LNCAP (cell line): ENCODE measurements around the gene HOXC5.

Source experiments
- CTCF ChIP-seq: fragments of 450-650 bp; IDR thresholded peaks from 2 replicates; pipeline ENCODE4 v1.5.1; 2017; ENCODE audit warnings: mild to moderate bottlenecking

Gene HOXC5

DNA sequence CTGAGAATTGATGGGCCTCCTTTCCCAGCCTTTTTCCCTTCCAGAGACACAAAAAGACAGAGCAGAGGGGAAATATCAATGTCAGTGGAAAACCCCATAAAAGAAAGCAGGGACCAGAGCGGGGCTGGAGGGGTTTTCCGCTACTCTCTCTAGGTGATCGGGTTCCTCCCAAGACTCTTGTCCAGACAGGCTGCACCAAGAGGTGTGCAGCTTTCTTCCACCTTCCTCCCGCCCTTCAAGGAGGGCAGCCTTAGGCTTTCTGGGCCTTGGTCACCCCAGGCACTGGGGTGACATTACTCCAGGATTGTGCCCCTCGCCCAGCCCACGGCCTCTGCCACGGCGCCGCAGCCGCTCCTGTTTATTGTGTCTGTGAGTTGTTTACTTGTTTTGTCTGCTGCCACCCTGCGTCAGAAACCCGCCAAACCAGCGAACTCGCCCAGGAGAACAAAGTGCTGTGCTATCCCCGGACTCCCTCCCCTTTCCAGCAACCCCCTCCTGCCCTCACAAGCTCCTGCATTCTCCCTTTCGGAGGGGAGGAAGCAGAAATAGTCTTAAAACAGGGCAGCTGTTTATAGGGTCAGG lies 11.3 kb upstream of the HOXC5 start:
- TF ChIP-seq CTCF, result peak; percentile 42; the same call in 1 of the 2 replicates

DNA sequence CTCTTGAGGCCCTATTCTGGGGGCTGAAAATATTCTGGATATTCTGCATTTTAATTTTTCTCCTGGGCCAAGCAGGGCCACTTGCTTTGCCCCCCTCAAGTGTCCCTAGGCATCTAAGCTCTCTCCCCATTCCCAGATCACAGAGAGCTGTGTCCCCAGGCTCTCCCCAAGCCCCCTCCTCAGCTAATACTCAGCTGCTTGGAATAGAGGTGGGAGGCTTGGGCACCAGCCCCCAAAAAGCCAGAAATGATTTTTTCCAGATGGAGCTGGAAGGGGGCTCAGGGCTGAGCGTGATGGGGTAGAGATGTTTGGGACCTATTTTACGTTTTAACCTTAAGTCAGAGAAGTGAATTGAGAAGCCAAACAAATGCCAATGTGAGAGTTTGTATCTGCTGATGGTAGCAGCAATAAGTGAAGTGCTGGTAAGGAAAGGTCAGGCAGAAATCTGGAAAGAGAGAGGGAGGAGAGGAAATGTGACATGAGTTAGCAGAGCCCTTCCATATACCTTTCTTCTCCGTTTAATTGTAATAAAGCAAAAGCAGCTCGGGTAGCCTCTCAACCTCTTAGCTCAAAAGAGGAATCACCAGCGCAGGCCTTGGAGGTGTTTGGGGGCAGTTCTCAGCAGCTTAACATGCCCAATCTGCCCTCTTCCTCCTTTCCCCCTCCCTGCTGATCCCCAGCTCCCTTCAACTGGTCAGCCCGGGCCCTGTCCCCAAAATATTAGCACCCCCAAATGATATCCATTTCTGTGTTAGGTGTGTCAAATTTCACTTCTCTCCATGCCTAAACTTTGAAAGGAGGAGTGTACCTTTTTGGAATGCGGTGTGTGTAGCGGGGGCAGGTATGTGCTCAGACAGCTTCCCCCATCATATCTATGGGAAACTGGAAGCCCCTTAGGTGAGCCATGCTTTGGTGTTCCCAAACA lies 9.6 kb upstream of the HOXC5 start:
- TF ChIP-seq CTCF, result no peak

DNA sequence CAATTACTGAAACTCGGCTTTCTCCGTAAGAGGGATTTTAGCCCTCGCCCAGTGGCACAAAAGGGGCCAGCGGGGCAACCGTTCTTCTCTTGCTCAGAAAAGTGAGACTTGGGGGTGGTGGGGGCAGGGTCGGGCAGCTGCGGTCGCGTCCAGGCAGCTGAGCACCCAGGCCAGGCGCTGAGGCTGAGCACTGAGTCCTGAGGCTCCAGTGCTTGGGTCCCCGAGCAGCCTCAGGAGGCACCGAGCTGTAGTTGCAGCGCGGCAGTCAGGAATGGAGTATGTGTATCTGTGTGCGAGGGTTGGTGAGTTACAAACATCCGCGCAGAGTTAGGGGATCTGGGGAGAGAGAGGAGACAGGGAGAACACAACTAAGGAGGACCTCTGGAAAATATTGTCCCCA lies 8.7 kb upstream of the HOXC5 start:
- no peak for TF ChIP-seq CTCF

DNA sequence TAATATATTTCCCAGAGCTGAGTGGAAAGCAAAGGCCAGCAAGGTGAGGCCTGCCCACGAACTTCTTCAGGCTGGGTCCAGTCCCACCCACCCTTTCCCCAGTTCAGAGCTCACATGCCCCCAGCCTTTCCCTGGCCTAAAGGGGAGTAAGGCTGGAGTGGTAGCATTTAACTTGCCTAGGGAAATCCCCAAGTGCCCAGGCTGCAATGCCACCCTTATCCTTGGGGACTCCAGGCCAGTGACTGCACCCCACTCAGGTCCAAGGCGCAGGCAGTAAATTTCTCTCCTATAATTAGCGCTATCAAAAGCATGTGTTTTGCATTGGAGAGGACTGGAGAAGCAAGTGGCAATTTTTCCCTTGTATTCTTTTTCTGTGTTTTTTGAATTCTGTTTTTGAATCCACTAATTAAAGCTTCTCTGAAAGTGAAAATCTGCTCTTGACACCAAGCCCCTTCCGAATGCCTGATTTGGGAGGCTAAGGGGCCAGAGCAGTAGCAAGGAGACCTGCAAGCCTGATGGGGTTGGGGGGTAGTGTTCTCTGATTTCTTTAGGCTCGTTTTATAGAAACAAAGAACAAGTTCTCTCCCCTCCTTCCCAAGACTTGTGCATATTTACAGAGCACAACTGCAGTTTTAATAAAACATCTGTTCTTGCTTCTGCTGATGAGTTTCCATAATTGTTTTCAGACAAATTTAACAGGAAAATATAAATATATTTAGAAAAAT lies 8.1 kb upstream of the HOXC5 start:
- TF ChIP-seq CTCF, result no peak

DNA sequence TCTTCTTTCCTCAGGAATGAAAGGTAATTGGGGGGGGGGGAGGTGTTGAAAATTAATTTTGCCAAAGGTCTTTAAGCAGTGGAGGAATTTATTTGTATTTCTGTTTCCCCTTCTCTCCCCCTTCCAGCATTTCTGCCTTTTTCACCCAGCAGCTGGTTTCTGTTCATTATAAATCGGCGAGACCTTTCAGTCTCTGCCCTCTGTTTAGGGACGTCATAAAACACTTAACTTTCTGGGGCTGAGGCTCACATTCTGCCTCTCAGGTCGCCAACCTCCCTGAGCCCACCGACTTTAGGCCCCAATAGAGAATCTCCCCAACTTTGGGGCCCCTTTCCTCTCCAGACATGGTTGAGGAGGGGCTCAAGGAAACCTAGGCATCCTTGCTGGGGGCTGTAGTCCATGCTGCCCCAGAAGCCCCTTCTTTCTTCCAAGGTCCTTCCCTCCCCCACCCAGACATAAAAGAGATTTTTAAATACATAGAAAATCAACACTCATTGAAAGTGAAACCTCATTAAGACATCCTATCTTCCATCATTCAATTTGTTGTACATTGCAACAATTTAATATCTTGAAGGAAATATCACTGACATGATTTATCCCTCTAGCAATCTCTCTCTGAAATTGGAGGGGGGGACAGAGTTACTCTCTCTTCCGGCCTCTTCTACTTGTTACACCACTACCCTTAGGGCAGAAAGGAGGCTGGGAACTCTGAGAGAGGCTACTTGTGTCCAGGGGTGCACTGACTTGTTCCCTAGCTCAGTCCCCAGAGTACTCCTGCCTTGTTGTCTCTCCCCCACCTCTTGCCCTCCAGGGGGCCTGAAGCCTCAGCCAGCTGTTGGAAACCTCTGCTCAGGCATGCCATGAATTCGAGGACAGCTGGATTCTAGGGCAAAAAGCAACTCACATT lies 7.1 kb upstream of the HOXC5 start:
- no peak for TF ChIP-seq CTCF

GRCh38 chr12:54026640-54027441 lies 6.0 kb upstream of the HOXC5 start:
- no peak for TF ChIP-seq CTCF
